ENCODE results near the gene SLC25A44.
A peak's percentile ranks its signal among the peaks of the same experiment; 100 is the strongest.

Gene SLC25A44

GRCh38 chr1:156244126-156244525 lies 50.2 kb downstream of the SLC25A44 start:
- DNase-seq = no peak

DNA sequence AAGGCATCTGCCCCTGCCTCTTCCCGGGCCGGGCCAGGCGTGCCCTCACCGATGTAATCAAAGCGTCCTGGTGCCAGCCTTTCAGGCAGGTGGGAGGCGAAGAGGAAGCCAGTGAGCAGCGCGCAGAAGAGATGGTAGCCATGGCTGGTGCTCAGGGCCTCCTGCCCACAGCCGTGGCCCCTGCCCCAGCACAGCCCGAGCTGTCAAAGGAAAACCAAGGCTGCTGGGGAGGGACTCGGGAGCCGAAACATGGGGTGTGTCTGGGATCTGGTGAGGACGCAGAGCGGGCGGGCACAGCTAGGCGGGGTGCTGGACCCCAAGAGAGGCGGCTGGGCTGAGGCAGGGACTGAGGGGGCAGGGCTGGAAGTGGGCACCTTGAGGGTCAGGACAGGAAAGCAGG lies 50.8 kb downstream of the SLC25A44 start:
- DNase-seq = no peak

DNA sequence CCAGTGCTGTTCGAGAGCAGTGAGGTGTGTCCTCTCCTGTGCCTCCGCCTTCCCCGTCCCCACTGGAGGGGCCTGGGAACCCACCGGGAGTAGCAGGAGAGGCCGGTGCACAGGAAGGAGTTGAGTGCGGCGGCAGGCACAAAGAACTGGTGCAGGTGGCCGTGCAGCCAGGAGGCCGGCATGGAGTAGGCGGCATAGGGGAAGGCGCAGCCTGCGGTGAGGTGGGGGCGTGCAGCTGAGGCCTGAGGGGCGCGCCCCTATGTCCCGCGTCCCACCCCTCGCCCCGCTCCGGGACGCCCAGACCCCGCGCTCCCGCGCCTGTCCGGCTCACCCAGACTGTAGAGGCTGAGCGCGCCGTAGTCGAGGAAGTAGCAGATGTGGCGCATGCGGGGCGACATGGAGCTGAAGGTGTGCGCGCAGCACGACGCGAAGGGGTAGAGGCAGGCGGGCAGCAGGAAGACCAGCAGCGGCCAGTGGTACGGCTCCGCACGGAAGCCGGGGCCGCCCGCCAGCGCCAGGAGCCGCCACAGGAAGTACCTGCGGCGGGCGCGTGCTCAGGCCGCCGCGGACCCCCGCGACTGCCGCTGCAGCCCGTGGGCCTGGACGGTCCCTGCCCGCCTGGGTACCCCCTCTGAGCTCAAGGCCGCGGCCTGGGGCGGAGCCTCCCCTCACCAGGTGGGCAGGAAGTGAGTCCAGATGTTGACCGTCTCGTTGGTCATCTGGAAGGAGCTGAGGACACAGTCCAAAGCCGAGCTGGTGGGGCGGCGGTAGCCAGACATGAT lies 51.7 kb downstream of the SLC25A44 start:
- peak; percentile 46 for DNase-seq

- DNase-seq = no peak
Observed at GRCh38 chr1:156246241-156246780, 52.4 kb downstream of the SLC25A44 start.

DNA sequence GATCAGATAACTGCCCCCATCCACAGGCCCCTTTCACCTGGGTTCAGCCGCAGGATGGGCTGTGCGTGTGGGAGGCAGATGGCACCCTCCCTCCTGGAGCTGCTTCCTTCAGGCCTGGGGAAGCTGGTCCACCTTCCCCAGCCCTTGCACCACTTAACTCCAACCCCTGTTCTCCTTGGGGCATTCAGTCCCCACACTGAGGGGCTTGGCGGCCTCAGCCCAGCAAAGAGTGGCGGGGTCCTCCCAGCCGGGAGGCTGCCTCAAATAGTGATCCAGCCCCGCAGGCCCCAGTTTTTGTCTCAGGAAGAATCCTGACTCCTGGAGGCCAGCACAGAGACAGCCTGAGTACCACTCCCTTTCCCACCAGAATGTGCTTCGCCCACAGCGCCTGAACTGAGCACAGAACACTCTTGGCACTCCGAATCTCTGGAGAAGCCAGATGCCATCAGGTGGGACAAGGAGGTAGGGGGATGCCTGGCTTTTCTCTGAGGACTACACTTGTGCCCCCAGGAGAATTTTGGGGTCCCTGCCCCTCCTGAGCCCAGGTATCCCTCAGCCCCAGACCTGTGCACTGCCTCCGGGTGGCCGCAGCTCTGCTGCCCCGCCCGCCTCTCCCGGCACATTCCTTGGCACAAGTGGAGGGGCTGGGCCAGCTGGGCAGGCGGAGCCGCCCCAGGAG lies 53.0 kb downstream of the SLC25A44 start:
- DNase-seq = no peak

DNA sequence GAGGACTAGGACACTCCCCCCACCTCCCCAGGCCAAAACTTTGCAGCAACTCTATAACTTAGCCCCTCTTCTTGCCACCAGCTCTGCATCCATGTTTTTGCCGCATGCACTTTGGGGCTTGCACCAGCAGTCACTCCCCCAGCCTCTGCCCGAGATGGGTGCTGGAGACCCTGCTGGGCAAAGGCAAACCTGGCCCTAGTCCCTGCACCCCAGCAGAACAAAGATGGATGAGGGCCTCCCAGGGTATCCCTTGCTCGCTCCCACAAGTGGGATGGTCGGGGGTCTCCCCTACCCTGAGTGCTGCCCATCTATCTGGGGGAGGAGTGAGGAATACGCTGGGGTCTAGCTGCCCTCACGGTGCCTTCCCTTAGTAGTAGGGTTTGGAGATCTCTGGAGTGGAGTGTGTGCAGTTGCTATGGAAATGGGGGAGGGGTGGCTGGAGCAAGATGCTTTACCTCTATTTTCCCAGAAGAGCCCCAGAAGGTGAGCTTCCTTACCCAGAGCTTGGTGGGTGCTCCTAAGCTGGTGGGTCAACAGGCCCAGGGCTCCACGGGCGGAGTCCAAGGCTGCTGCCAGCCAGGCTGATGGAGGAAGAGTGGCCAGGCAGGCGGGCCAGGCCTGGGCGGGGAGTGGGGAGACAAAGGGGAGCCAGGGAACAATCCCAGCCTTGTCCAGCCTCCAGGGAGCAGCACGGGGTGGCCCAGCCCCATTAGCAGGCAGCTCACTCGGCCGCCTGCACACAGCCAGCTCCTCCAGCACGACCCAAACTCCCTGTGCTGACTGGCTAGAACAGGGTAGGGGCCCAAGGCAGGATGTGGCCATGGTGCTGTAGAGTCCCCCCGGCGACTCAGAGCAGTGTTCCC lies 53.8 kb downstream of the SLC25A44 start, which contains the start of gene PAQR6:
PAQR6 (minus strand) TSS at position 597 of the 863 bp plus-strand sequence. CDS start 1,325 bp downstream, outside the sequence.
- no peak for DNase-seq

DNA sequence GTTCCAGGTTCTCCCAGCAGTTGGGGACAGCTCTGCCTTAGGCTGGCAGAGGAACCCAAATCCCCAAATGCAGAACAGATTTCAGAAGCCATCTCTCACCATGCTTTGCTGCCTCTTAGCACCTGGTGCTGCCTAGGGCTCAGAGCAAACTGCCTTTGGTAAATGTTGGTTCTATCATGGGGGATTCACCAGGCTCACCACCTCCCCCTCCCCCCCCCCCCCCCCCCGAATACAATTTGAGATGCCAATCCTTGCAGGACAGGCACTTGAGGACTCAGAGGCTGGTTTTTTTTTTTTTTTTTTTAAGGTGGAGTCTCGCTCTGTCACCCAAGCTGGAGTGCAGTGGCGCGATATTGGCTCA lies 54.4 kb downstream of the SLC25A44 start:
- no peak for DNase-seq

DNA sequence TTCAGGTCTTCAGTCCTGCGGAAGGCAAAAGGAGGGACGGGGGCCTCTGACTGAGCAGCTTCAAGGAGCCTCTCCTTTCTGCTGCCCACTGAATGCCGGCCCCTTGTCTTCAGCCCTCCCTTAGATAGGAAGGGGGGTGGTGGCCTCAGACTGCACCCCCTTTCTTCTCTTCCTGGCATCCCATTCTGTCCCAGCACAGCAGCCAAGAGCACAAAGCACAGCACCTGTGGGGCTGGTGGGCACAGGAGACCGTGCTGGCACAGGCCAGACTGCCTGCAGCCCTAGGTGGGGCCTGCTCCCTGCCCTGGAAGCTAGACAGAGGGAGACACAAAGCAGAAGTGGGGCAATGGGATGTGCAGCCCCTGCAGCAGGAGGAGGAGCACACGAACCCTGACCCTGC lies 55.7 kb downstream of the SLC25A44 start:
- DNase-seq = no peak

DNA sequence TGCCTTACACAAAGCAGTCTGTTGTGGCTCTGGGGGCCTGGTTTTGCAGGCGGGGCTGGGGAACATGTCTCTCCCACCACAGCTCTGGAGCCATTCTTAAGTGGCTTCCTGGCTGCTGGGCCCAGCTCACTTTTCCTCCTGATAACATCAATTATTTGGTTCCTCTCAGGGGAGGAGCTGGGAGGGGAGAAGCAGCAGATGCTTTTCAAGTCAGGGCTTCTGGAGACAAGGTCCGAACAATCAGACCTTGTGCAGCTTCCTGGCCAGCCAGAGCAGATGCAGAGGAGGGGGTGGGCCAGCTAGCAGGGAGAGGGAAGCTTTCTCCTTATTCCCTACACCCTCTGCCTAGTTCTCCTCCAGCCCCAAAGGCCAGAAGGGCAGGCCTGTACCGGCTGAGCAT lies 57.6 kb downstream of the SLC25A44 start:
- no peak for DNase-seq

DNA sequence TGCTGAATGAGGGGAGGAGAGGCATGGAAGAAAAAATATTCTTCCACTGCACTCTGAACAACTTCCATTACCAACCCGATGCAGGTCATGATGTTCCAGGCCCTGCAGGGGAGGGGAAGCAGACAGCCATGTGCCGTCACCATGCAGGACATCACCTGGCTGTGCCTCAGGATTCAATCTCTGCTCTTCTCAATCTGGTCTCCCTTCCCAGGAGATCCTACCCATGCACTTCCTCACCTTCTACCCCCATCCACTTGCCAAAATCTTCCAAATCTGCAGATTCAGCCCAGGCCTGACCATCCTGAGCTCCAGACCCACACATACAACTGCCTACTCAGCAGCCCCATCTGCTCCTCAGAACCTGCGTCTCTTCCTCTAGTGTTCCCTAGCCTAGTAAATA lies 59.7 kb downstream of the SLC25A44 start:
- DNase-seq = no peak

DNA sequence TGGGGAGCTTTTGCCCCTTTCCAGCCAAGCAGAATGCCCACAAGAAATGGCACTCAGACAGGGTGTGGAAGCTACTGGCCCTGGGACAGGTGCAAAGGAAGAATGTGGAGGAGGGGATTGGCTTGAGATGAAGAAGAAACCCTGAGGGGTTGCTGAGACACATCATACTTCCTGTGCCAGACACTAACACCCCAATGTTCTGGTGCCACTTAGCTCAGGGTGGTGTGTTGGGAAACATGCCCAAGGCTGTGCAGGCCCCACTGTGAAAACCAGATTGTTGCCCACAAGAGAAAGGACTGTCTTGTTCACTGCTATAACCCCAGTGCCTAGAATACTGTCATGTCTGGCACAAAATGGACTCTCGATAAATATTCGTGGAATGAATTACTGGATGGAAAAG lies 63.8 kb downstream of the SLC25A44 start:
- no peak for DNase-seq

DNA sequence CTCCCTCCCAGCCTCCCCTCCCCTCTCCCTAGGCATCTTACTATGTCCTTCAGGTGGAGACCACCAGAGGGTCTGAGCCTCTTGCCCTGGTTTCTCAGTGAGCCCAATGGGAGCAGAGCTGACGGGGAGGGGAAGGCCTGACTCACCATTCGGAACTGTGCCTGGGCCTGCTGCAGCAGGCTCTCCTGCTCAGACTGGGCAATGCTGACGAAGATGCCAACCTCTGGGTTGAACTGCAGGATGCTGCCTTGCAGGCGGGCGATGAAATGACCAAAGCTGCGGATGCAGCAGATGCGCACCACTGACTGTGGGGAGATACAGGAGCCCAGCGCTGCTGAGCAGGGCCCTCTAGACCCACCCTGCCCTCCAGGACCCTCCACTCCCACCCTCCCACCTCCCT lies 65.0 kb downstream of the SLC25A44 start:
- DNase-seq = no peak

DNA sequence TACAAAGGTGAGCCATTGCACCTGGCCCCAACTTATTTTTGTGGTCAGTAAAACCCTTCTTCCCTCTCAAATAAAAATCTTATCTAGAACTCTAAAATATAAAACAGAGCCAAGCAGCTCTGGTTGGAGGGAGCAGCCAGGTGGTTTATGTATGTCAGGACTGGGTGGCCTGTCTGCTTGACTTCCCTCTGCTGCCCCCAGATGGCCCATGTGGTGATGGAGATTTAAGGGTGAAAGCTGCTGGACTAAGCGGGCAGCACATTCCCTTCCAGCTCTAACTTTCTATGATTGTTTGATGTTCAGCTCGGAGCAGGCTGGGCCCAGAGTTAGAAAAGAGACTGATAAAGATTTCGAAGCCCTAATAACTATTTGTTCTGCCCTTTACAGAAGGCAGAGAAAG lies 65.9 kb downstream of the SLC25A44 start:
- DNase-seq = no peak

- DNase-seq = no peak
Observed at GRCh38 chr1:156260896-156261295, 67.0 kb downstream of the SLC25A44 start.

All from CD4-positive, alpha-beta T cell treated with Interleukin-21 for 1 hour (primary cell).